HEK293T (cell line): ENCODE results near the gene WSB1.

Experiments
- NFRKB ChIP-seq: fragments of 450-650 bp; IDR thresholded peaks from 2 replicates; pipeline ENCODE4 v1.6.1; 2016; ENCODE audit warnings: mild to moderate bottlenecking, moderate library complexity
- SUZ12 ChIP-seq: fragments of 450-650 bp; IDR thresholded peaks from 2 replicates; pipeline ENCODE4 v1.6.1; 2016; ENCODE audit warnings: mild to moderate bottlenecking

- TF ChIP-seq SUZ12: no peak
- no peak for TF ChIP-seq NFRKB
Observed at GRCh38 chr17:27288183-27288582, 5.7 kb upstream of the WSB1 start.
